HG03565 (cell line): ENCODE data around the gene ISOC1.

Experiments
- ATAC-seq: cut with Tn5 transposase; IDR thresholded peaks from one replicate; pipeline ENCODE4 v1.9.1; 2021; ENCODE audit warnings: mild to moderate bottlenecking, moderate library complexity; ENCODE audit not compliant: unreplicated experiment

ISOC1 gene

DNA sequence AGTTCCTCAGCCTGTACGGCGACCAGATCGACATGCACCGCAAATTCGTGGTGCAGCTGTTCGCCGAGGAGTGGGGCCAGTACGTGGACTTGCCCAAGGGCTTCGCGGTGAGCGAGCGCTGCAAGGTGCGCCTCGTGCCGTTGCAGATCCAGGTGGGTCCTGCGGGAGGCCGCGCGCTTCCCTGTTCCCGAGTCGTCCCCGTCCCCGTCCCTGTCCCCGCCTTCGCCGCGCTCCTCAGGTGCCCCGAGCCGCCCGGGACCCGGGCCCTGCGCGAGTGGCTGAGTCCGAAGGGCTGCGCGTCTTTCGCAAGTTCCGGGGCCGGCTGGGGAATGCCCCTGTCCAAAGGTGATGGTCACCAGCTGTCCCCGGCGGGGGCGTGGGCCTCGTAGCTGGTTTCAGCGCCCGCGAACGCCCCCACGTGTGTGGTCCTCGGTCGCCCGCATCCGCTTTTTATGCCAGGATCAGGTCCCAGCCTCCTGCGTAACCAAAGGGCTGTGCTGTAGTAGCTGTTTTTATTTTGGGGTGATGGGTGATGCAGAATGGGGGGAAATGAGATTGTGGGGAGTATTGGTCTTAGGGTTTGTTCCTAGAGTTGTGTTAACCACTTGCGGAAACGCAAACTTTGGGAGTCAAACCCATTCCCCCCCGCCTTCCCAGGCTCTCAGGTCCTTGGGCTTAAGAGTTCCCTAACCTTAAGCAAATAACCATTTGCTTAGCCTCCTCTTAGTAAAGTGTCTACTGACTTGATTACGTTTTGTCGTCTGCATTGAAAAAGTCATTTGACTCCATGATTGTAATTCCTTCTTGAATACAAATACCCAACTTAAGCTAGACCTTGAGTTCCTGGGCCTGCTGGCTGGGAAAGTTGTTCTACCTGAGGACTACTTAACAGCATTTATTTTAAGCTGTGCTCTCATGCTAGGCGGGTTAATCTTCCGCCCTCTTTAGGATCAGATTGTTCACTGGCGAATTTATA lies 663 bp downstream of the ISOC1 start:
- peak; percentile 21 for ATAC-seq

DNA sequence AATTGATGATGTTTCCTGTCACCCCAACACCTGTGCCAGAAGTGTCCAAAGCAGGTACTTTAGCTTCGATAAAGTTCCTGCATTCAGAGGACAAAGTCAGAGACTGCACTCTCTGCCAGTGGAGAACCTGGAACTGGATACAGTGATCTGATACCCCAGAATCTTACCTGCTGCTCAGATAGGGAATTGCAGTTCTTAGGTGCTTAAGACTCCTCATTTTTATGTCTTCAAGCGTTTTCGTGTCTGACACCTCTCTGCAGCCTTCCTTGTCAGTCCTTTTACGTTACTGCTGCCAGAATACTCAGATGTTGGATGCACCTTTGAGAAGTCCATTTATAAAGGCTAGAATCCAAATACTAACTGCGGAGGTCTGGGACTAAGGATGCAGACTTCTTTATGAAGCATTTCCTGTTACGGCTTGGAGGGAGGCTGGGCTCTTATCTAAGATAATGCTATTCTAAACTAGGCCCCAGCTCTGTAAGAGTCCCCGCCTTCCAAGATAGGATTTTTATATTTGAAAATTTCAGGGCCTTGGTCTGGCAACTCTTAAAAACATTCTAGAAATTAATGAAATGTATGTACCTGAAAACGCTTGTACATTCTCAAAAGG lies 1.9 kb downstream of the ISOC1 start:
- ATAC-seq, result no peak

DNA sequence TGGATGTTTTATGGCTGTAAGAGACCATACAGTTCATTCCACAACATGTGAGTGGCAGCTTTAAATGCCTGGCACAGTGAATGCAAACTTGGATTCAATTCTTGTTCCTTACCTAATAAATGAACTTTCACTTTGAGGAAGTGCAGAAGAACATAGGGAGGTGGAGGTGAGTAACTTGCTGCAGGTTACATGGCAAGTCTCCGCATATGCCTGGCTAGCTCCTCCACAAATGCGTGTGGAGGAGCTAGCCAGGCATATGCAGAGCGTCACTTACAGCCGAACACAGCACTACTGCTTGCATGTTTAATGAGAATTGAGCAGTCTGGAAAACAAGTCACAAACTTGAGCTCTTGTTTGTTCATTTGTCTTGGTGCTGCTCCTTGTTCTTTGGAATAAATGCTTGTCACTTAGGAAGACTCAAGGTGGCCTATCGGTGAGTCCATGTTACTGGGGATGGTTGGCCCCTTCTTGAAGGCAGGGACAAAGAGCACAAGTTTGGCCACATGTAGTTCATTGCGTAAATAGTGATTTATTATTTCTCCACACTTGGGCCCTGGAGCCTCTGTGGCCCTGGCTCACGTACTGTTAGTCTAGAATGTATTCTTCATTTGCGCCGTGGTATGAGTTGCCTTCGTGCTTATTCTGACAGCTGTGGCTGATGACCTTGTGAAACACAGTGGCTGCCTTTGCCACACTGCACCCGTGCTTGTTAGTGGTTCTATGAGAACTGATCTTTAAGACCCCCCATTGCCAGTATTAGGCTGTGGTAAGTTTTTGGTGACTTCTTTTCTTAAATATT lies 3.1 kb downstream of the ISOC1 start:
- ATAC-seq, result no peak

DNA sequence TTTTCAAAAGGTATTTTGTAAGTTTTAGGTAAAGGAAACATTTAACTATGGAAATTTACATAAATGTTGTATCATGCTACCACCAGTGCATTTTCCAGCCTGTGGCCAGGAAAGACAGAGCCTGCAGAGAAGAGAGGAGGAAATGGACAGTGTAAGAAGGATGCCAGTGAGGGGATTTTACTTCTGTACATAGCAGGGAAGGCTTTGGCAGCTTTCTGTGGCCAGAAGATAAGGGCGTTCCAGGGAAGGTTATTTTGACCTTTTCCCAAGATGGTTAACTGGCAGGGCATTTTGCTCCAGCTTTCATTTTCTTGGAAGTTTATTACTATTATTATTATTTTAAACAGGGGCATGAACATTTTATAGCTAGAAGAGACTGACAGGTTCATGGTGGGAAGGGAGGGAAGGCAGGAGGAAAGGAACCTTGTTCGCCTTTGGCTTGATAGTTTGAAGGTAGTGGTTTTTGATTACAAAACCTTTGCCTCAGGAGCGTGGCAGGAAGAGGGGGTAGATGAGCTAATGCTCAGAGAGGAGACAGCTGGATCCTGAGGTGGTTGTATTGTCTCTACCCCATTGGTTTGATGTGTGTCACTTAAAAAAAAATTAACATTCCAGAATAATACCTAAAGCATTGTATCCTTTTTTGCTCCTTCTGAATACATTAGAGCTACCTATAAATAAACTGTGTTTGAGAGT lies 4.1 kb downstream of the ISOC1 start:
- ATAC-seq, result no peak

DNA sequence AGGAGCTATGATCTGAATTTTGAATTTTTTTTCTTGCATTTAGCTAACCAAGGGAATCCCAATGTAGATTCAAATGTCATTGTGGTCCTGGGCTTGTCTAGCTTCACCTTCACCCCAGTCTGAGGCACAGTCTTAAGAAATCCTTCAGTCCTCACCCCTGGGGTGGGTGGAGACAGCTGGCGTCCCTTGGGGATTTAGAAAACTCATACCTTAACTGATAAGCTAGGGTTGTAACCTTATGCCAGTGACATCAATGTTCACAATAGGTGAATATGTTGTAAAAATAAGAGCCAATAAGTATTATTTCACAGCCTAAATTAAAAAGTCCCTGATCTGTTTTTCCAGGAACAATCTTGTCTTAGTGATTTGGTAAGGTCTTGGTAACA lies 4.6 kb downstream of the ISOC1 start:
- peak; percentile 12 for ATAC-seq

DNA sequence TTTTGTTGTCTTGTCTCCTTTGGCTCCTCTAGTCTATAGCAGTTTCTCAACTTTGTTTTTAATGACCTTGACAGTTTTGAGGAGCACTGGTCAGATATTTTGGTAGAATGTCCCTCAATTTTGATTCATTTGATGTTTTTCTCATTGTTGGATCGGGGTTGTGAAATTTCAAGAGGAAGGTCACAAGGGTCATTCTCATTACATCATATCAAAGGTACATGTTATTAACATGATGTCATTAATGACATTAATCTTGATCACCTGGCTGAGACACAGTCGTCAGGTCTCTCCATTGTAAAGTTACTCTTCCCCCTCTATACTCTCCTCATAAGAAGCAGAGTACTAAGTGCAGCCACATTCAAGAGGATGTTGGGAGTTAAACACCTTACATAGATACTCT lies 7.2 kb downstream of the ISOC1 start:
- ATAC-seq, result no peak

DNA sequence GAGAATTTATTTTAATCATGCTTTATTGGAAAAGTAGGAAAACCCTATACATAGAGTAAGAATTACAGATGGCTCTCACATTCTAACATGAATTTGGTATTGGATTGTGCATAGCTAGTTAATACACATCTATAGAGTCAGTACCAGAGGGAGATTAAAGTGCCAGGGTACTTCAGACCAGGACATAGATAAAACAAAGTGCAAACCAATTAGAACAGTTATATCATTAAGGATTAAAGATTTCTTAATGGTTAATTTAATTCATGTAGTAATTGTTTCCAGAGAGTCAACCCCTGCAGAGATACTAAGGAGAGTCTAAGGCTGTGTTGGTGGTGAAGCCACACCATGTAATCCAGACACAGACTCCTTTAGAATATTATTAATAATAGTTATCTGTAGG lies 8.8 kb downstream of the ISOC1 start:
- ATAC-seq, result no peak

DNA sequence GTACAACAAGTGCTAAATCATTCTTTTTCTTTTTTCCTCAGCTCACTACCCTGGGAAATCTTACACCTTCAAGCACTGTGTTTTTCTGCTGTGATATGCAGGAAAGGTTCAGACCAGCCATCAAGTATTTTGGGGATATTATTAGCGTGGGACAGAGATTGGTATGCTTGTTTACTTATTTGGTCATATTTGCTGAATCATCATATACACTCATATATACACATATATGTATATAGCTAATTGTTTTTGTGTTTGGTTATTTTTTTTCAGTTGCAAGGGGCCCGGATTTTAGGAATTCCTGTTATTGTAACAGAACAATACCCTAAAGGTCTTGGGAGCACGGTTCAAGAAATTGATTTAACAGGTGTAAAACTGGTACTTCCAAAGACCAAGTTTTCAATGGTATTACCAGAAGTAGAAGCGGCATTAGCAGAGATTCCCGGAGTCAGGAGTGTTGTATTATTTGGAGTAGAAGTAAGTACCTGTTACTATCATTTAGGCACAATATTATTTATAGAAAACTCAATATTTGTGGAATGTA lies 10.4 kb downstream of the ISOC1 start:
- ATAC-seq, result no peak

DNA sequence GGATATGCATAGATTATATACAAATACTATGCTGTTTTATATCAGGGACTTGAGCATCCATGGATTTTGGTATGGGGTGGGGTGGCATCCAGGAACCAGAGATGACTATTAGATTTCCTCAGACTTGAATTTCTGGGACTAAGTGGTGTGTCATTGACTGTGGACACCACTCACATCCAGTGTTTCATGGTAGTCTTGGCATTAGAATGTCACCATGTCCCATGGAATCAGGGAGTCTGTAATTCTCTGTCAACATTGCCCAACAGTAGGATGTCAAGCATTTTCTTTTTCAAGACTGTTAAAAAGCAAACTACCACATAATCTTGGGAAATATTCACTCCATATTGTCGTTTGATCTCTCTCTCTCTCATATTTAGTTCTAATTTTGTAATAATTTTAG lies 13.1 kb downstream of the ISOC1 start:
- ATAC-seq, result no peak

DNA sequence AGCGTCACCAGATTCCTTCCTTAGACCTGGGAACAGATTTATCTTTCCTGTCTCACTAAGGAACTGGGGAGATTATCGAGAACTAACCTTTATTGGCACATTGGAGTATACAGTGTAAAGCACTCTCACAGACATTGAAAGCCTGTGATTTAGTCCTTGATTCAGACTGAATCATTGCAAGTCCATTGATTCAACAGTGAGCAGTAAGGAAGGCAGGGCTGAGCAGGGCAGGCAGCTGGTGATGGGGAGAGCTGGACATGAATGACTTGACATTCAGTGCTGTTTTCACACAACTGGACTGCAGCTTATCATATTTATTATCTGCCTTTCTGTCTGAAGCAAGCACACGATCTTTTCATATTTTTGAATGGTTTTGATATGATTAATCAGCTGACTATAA lies 16.2 kb downstream of the ISOC1 start:
- no peak for ATAC-seq

DNA sequence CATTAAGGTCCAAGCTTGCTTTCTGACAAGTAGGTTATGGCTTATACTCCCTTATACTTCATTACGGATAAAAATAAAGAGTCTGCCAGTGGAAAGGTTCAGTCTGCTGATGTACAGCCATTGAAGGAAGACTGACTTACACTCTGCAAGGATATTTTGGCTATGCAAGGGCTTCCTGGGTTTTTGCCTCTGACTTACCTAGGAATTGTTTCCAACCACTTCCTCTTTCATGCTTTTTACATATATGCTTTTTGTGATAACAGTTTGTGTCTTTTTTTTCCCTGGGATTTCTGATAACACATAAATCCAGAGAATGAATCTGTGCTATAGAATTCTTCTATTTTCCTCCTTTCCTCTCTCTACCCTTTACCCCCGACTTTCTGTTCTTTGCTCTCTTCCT lies 16.8 kb downstream of the ISOC1 start:
- ATAC-seq, result no peak

DNA sequence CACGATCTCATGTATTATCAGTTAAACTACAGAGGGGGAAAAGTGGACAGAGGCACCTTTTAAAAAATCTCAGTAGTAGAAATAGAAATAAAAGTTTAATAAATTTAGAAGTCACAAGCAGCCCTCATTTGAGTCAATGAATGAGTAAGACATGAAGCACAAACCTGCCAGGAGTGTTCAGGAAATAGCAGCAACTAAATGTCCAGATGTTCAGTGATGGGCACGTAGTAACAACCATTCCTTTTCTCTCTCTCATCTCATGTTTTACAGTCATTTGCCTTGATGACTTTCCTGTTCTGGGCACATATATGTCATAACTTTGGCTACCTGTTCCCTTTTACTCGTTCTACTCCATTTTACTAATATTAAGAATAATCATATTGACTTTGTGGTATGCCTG lies 17.7 kb downstream of the ISOC1 start:
- ATAC-seq, result no peak

DNA sequence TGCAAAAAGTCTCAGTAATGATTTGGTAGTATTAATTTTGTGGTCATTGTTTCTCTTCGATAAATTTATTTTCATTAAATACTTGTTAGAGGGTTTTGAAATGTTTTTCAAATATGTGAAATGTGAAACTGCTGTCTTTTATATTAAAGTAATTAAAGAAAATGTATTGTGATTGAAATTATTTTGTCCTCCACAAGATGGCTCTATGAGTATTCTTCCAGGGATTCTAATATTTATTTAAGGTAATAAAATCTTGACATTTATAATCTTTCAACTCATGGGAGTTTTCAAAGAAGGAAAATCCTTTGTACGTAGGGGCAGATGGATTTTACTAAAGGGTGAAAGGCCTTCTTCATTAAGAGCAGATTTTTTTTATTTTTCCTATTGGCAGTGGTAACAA lies 19.3 kb downstream of the ISOC1 start:
- ATAC-seq, result no peak

DNA sequence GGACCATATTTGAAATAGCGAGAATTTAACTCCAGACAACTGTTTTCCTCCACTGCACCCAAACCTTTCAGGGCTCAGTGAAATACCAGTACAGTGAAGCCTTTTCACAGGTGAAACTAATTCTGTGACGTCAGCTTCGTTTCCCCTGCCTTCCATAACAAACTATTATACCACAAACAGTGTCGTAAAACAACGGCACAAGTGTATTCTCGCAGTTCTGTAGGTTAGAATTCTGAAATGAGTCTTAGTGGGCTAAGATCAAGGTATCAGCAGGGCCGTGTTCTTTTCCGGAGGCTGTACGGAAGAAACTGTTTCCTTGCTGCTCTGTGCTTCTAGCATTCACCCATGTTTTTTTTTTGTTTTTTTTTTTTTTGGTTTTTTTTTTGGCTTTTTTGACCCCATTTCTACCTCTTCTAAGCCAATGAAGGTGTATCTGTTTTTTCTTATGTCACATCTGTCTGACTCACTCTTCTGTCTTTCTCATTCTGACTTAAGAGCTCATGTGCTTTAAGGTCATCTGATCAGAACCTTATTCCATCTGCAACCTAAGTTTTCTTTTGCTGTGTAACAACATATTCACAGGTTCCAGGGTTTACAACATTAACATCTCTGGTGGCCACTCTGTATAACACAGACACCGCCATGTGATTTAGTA lies 20.1 kb downstream of the ISOC1 start:
- ATAC-seq, result no peak

DNA sequence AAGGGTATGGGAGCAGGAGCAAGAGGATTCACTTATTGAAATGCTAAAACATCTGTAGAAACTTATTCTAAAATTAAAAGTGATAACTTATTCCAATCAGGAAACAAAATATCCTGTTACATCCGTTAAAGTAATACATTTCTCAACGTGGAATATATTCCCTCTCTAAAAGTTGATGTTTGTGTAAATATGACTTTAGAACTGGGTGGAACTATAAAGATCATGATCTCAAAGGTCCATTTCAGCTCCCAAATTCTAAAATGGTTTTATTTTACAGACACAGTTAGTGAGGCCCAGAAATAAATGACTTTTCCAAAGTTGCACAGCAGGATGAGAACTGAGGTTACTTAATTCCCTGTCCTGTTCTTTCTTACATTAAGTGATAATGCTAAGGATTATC lies 21.1 kb downstream of the ISOC1 start:
- ATAC-seq, result no peak

DNA sequence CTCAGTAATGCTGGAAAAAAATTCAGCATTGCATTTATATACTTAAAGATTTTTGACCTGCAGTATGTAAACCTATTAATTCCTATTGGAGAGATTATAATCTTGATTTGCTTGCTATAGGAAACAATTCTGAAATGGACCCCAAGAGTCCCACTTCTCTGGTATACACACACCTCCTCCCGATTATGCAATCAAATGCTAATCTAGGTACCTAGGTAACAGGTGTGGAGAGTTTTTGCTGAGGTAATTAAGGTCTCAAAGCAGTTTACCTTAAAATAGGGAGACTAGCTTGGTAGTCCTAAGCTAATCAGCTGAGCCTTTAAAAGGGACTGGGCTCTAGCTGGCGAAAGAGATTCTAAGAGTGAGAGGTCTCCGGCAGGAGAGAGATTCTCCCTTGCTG lies 22.2 kb downstream of the ISOC1 start:
- no peak for ATAC-seq

DNA sequence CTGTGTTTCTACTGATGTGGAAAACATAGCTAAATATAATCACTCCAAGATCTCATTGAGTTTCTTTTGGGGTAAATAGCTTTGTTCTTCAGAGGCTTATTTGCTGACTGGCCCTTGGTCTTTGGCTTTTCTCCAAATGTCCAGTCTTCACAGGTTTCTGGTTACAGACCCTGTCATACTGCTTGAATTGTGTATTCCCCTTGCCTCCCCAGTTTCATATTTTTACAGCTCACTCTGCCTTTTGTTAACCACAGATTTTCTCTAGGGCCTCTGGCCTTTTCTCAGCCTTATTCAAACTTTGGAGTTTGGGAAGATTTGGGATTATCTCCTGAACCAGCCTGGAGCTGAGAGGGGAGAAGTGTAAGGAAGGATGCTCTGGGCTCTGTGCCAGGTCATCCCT lies 23.9 kb downstream of the ISOC1 start:
- no peak for ATAC-seq

DNA sequence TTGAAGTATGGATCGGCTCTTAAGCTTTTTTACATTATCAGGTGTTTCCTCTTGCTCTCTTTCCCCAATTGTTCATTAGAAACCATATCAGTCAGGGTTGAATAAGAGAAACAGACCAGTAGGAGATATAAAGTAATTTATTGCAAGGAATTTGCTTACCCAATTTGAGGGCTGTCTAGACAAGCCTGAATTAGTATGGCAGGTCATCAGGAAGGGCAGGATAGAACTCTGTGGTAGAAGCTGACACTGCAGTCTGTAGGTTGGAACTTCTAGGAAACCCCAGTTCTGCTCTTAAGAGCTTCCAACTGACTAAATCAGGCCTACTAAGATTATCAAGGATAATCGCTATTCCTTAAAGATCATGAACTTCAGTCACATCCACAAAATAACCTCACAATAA lies 24.3 kb downstream of the ISOC1 start:
- no peak for ATAC-seq

DNA sequence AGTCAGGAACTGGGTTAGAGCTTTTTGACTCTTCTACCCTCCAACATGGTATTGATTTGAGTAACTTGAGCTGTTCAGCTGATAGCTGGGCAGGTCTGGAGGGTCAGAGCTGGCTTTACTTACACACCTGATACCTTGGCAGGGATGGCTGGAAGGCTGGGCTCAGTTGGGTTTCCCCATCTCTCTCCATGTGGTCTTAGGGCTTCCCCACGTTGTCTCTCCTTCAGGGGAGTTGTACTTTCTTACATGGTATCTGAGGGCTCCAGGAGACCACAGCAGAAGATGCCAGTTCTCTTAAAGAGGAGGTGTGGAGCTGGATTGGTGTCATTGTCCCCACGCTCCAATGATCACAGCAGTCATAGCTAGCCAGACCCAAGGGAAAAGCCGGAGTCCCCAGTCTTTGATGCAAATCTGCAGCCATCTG lies 25.6 kb downstream of the ISOC1 start:
- peak; percentile 74 for ATAC-seq

DNA sequence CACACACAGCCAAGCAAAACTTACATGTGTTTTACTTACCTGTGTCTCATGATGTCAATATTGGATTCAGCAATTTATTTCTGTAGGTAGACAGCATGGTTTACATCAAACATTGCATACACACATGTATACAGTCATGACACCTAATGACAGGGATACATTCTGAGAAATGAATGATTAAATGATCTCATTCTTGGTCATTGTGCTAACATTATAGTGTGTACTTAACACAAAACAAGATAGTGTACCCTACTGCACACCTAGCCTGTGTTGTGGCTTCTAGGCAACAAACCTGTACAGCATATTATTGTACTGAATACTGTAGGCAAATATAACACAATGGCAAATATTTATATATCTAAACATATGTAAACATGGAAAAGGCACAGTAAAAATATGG lies 28.0 kb downstream of the ISOC1 start:
- no peak for ATAC-seq
